ENCODE measurements around the gene ATP2C2.
"Not testable (repeated sequence)": the region's sequence is repeated elsewhere in the genome, so short reads cannot be mapped to it uniquely, and the experiment has no call there.

Gene ATP2C2

GRCh38 chr16:84341528-84342295 is 26.6 kb upstream of the ATP2C2 start:
- FAIRE-seq: no peak

- FAIRE-seq: not testable (repeated sequence)
Observed at GRCh38 chr16:84343800-84344199, 24.5 kb upstream of the ATP2C2 start.

GRCh38 chr16:84344781-84345180 is 23.6 kb upstream of the ATP2C2 start:
- FAIRE-seq: no peak

GRCh38 chr16:84347161-84347560 is 21.2 kb upstream of the ATP2C2 start:
- FAIRE-seq: no peak

GRCh38 chr16:84348386-84348888 is 19.9 kb upstream of the ATP2C2 start:
- FAIRE-seq: no peak

GRCh38 chr16:84349862-84350684 is 18.3 kb upstream of the ATP2C2 start:
- no peak for FAIRE-seq

- no peak for FAIRE-seq
Observed at GRCh38 chr16:84350685-84351400, 17.5 kb upstream of the ATP2C2 start.

GRCh38 chr16:84351630-84352029 is 16.7 kb upstream of the ATP2C2 start:
- no peak for FAIRE-seq

GRCh38 chr16:84354306-84354705 is 14.0 kb upstream of the ATP2C2 start:
- no peak for FAIRE-seq

- no peak for FAIRE-seq
Observed at GRCh38 chr16:84355149-84355548, 13.2 kb upstream of the ATP2C2 start.

- FAIRE-seq: no peak
Observed at GRCh38 chr16:84356176-84356575, 12.2 kb upstream of the ATP2C2 start.

- FAIRE-seq: no peak
Observed at GRCh38 chr16:84356591-84357116, 11.7 kb upstream of the ATP2C2 start.

- FAIRE-seq: no peak
Observed at GRCh38 chr16:84357191-84357651, 11.1 kb upstream of the ATP2C2 start.

- no peak for FAIRE-seq
Observed at GRCh38 chr16:84358601-84359295, 9.6 kb upstream of the ATP2C2 start.

- FAIRE-seq: no peak
Observed at GRCh38 chr16:84359326-84359725, 9.0 kb upstream of the ATP2C2 start.

GRCh38 chr16:84360170-84360569 is 8.2 kb upstream of the ATP2C2 start:
- no peak for FAIRE-seq

GRCh38 chr16:84360748-84361147 is 7.6 kb upstream of the ATP2C2 start:
- FAIRE-seq: no peak

GRCh38 chr16:84361546-84361945 is 6.8 kb upstream of the ATP2C2 start:
- FAIRE-seq: no peak

GRCh38 chr16:84362471-84362941 is 5.8 kb upstream of the ATP2C2 start:
- no peak for FAIRE-seq

- no peak for FAIRE-seq
Observed at GRCh38 chr16:84366208-84366607, 2.1 kb upstream of the ATP2C2 start.

GRCh38 chr16:84367297-84367680 is 1.0 kb upstream of the ATP2C2 start:
- FAIRE-seq: no peak

- FAIRE-seq: no peak
Observed at GRCh38 chr16:84367750-84368307, 509 bp upstream of the ATP2C2 start.

All from TTC549 (cell line).